Activated gamma-delta T cell treated with Interleukin-2 at 50 U/mL for 16 hours (primary cell): ENCODE measurements around the gene GSDME.
"Not testable (repeated sequence)": the region's sequence is repeated elsewhere in the genome, so short reads cannot be mapped to it uniquely, and the experiment has no call there.

Experiments
- DNase-seq: peaks from one replicate; pipeline ENCODE4 v3.0.0-alpha.2; 2020

GSDME gene

GRCh38 chr7:24740871-24741270 is 16.4 kb downstream of the GSDME start:
- DNase-seq = no peak

- DNase-seq = no peak
These were observed 18.0 kb downstream of the GSDME start for GRCh38 chr7:24739306-24739705.

DNA sequence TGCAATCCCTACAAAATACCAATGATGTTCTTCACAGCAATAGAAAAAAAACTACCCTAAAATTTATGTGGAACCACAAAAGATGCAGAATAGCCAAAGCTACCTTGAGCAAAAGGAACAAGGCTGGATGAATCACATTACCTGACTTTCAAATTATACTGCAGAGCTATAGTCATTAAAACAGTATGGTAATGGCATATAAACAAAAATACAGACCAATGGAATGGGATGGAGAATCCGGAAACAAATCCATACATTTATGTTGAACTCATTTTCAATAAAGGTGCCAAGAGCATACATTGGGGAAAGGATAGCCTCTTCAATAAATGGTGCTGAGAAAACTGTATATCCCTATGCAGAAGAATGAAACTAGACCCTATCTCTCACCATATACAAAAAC is 18.7 kb downstream of the GSDME start:
- no peak for DNase-seq

GRCh38 chr7:24737281-24737680 is 20.0 kb downstream of the GSDME start:
- no peak for DNase-seq

DNA sequence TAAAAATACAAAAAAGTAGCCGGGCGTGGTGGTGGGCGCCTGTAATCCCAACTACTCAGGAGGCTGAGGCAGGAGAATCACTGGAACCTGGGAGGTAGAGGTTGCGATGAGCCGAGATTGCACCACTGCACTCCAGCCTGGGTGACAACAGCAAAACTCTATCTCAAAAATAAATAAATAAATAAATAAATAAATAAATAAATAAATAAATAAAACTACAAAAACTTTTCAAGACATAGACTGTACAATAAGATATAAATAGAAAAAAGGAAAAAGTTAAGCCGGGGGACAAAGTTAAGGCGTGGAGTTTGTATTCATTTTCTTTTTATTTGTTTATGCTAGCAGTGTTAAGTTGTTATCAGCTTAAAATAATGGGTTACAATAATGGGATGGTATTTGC is 21.7 kb downstream of the GSDME start:
- DNase-seq = not testable (repeated sequence)

DNA sequence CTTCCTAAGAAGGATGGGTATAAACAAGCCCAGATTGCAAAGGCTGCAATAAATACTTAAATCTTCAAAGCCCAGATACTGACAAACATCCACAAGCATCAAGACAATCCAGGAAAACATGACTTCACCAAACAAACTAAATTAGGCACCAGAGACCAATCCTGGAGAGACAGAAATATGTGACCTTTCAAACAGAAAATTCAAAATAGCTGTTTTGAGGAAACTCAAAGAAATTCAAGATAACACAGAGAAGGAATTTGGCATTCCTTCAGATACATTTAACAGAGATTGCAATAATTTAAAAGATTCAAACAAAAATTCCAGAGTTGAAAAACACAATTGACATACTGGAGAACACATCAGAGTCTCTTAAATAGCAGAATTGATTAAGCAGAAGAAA is 23.0 kb downstream of the GSDME start:
- no peak for DNase-seq

- DNase-seq = no peak
These were observed 23.7 kb downstream of the GSDME start for GRCh38 chr7:24733414-24734060.

- no peak for DNase-seq
These were observed 24.4 kb downstream of the GSDME start for GRCh38 chr7:24732646-24733413.

DNA sequence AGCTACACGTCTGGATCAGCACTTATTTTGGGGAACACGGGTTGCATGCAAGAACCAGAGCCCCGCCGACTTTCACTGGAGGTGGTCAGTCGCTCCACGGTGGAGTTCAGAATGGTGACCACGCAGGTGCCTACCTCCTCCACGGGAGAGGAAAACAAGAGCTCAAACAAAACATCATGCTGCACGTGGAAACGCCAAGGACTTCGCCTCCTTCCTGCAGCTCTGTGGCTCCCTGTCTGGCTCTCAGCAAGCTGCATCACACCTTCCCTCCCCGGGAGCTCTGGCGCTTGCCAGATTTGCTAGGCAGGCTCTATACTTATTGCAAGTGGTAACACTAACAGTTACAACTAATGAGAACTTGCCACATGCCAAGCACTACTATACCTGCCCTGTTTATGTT is 26.0 kb downstream of the GSDME start:
- DNase-seq = no peak

DNA sequence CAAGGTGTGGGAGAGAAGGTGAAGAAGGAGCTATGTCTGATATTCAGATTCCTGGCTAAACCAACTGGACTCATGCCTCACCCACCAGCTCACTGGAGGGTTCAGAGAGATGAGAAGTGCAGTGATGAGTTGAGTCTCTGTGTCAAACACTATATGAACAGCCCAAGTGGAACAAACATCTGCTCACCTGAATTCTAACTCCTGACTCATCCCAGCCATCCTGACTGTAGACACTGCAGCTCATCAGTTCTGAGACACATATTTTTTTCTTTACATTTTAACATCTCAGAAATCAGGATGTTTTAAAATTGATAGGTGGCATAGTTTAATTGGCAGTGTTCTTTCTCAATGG is 27.3 kb downstream of the GSDME start:
- no peak for DNase-seq

- DNase-seq = no peak
These were observed 27.8 kb downstream of the GSDME start for GRCh38 chr7:24729365-24730017.

DNA sequence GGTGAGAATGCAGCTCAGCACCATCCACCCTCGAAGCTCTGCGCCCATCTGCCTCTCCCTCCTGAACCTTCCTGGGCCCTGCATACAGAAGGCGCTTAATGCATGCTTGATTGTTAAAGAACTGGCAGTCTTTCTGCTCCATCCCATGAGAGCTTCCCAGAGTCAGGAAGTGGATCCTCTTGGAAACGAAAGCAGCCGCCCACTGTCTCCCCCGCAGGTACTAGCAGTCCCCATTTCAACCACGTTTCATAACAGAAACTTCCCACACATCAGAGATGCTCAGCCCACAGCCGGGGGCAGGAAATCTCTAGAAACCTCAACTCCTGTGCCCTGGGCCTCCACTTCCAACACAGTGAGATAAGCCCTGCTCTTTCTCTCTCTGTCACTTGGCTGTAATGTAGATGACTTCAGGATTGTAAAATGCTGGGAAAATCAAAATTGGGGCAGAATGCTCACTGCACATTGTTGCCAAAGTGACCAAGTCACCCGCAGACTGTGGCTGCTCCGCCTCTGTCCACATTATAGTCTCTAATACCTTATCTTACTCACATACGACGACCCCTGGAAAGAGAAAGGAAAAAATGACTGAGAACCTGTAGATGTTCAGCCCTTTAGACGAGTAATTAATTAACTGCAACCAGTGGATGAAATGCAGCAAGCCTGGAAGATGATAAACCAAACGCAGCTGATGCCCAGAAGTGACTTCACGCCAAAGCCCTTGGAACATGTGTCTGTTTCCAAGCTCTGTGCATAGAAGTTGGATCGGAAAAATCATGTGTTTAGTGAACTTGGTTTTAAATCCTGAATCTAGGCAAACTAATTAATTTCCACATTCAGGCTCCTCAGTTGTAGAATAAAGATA is 28.5 kb downstream of the GSDME start:
- no peak for DNase-seq

- DNase-seq = no peak
These were observed 29.2 kb downstream of the GSDME start for GRCh38 chr7:24728121-24728500.

DNA sequence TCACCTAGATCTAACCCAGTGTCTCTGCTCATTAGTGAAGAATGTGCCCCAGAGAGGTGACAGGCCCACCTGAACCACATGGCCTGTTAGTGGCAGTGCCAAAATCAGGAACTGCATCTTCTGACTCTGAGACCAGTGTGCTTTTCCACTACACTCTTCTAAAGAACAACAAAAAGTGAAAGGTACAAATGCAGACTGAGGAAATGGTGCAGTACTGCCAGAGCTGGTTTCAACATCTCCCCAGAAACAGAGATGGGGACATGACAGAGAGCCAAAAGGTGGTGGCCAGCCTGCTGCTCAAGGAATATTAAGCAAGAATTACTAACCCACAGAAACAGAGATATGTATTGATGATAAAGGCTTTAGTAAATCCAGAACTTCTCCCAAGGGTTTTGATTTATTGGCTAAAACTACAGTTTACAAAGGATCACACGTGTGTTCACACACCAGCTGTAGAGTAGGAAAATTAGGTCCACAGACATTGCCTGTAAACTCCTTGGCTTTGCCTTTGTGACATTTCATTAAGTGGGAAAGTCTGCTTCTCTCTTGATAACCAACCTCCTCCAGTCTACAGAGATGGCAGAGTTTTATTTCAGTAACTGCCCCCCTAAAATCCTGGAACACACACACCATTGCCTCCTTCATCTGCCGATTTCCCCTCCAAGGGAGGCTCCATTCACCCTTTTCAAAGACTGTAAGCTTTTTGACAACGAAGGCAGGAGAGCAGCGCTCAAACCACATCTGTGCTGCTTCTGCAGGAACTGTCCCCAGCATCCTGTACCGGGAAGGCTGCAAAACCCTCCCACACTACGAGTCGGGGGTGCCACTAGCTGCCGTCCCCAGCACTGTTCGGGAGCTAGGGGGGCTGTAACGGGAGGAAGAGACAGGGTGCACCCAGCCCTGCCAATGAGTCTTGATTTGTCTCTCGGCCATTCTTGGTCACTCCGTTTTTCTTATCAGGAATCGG is 29.8 kb downstream of the GSDME start:
- DNase-seq = no peak

DNA sequence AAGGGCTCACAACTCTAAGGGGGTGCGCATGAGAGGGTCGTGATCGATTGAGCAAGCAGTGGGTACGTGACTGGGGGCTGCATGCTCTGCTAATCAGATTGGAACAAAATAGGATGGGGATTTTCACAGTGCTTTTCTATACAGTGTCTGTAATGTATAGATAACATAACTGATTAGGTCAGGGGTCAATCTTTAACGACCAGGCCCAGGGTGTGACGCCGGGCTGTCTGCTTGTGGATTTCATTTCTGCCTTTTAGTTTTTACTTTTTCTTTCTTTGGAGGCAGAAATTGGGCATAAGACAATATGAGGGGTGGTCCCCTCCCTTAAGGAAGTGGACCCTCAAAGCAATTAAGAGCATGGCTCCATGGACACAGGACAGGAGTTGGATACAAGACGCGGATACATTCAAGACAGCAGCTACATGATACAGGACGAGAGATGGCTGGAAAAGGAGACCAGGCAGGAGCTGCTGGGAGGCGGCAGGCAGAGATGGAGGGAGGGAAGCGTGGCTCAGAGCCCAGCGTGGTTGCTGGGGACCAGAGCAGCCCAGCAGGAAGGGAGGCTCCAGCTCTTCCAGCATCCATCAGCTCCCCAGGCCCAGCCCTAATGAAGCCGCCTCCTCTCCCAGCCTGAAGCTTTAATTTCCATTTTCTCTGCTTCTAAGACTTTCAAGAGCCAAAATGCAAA is 31.6 kb downstream of the GSDME start:
- DNase-seq = no peak

DNA sequence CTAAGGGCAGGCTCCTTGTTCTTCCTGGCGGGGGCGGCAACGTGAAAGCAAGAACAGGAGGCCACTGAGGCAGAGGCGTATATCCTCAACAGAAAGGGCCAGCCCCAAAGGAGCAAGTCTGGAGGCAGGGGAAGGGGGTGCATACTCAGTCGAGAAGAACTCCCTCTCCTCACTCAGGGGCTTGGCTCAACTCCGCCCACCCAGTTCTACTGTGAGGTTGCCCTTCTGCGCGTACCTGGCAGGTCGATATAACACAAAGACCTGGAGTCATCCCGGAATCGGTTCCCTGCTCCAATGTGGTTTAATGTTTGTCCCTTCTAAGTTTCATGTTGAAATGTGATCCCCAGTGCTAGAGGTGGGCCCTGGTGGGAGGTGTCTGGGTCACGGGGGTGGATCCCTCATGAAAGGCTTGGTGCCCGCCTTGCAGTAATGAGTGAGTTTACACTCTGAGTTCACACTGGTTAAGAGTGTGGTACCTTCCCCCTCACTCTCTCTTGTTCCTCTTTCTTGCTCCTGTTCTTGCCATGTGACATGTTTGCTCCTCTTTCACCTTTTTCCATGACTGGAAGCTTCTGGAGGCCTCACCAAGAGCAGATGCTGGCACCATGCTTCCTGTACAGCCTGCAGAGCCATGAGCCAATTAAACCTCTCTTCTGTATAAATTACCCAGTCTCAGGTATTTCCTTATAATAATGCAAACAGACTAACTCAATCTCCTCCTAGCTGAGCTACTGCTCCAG is 32.6 kb downstream of the GSDME start:
- DNase-seq = no peak

- DNase-seq = no peak
These were observed 34.1 kb downstream of the GSDME start for GRCh38 chr7:24723178-24723530.

GRCh38 chr7:24722386-24723177 is 34.7 kb downstream of the GSDME start:
- DNase-seq = no peak

DNA sequence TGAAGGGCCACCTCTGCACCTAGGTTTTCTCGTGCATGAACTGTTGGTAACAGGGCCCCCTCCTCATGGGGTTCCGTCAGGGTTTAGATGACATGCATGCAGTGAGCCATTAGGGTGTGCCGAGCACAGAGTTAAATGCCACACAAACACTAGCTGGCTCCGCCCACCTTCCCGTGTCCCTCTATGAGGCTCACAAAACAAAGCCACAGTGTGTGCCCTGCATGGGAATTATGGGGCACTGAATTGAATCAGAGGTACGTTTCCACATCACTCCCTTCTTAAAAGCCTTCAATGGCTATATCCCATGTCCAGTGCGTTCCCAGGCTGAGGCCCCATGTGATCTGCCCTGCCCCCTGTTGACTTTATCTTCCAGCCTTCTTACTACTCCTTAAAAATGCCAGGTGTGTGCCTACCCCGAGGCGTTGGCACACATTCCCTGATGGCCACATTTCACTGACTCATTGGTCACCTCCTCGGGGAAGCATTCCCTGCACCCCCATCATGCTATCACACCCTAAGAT is 35.7 kb downstream of the GSDME start:
- no peak for DNase-seq

GRCh38 chr7:24720283-24720682 is 37.0 kb downstream of the GSDME start:
- DNase-seq = no peak
